SK-N-MC (cell line): ENCODE results near the gene UBE4A.

Source experiments
- EZH2 ChIP-seq: fragments of 200-600 bp; sonication (generic); IDR thresholded peaks from one replicate; pipeline ENCODE4 v1.6.1; 2017; ENCODE audit warnings: antibody characterized with exemption
- POLR2AphosphoS5 ChIP-seq: IDR thresholded peaks from 2 replicates; pipeline ENCODE4 v1.6.1; 2012; ENCODE audit warnings: mild to moderate bottlenecking, low read depth, low read length, borderline replicate concordance

DNA sequence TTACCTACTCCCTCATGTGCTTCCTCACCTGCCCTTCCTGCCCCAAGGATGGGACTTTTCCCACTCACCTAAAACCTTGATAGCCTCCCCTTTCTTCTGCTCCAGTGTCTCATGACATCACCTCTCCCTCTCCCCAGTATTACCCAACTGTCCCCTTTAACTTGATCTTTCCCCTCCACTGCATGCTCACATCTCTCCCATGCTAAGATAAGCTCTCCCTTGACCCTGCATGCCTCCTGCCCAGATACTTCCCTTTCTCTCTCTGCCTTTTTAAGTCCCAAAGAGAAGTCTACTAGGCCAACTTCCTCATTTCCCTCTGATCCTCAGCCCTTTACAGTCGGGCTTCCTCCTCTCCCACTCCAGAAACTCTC lies 40.1 kb upstream of the UBE4A start:
- no peak for TF ChIP-seq POLR2AphosphoS5
- TF ChIP-seq EZH2: no peak
